ENCODE data around the gene SAMD11.

GRCh38 chr1:918843-919242 lies 4.9 kb upstream of the SAMD11 start:
- no peak for TF ChIP-seq CTCF (IDR thresholded peaks at IDR 0.05)
- TF ChIP-seq POLR2A (IDR thresholded peaks at IDR 0.05) = no peak
